K562 (cell line): ENCODE data around the gene RPRM. TPM values are rescaled to one million over a fixed set of nuclear protein-coding genes. Genes with fewer than 3 reads are reported as not detected.

Experiments
- ATAC-seq: fragments of 200-7000 bp; cut with Tn5 transposase; 3 replicates; pipeline ENCODE4 v1.9.1; 2020; ENCODE audit warnings: moderate library complexity
- BruUV-seq: library from RNA; stranded (reverse); fragments of 400-500 nt; replicated peaks from 2 replicates; lab custom pipeline; 2021; lab: Mats Ljungman, UMichigan
- CTCF ChIA-PET: fragments of 300-600 bp; formaldehyde crosslinking; extraction: SDS; loops from one replicate; lab custom pipeline; 2021; ENCODE audit warnings: low intra/inter-chr PET ratio; lab: Yijun Ruan, JAX
- POLR2A ChIA-PET: fragments of 300-600, 350-650 bp; sonication (Branson Sonifier 250); formaldehyde crosslinking; extraction: SDS; loops from one replicate; lab custom pipeline; 2021; ENCODE audit warnings: antibody characterized with exemption, inconsistent platforms; lab: Yijun Ruan, JAX
- DNase-seq, 4 experiments: peaks; one replicate each; pipeline versions ENCODE4 v3.0.0 to v3.0.0-alpha.2; 2011 to 2018; ENCODE audit warnings: low spot score in 3 of 4, mixed read lengths in 3 of 4; ENCODE audit errors: extremely low read depth in 1 of 4
- FAIRE-seq: peaks from 2 replicates; lab custom pipeline; 2011; peaks lifted over from hg19 to GRCh38; lab: Jason Lieb, UNC
- H2AFZ ChIP-seq: 2 replicates; pipeline ENCODE4 v1.6.0; 2011; ENCODE audit warnings: low read depth, low read length, control low read depth, inconsistent platforms
- H3K27ac ChIP-seq: fragments of 200-600 bp; 3 replicates; pipeline ENCODE4 v1.8.0; 2011; ENCODE audit warnings: low read depth, mild to moderate bottlenecking, control low read depth, inconsistent platforms, low read length, moderate library complexity, mixed read lengths; ENCODE audit errors: extremely low read depth
- H3K27me3 ChIP-seq, 2 experiments: fragments of 300-600 bp in 1 of 2; 2 replicates in 1 of 2; 3 replicates in 1 of 2; pipeline versions ENCODE4 v1.6.0 to v1.8.0; 2011; ENCODE audit warnings: inconsistent platforms in 2 of 2, low read length in 2 of 2, mild to moderate bottlenecking in 1 of 2, mixed read lengths in 1 of 2, moderate library complexity in 1 of 2; ENCODE audit not compliant: control insufficient read depth in 2 of 2, insufficient read depth in 2 of 2
- H3K36me3 ChIP-seq: fragments of 300-600 bp; 3 replicates; pipeline ENCODE4 v1.8.0; 2011; ENCODE audit warnings: mild to moderate bottlenecking, low read length, inconsistent platforms; ENCODE audit not compliant: control insufficient read depth, insufficient read depth
- H3K4me1 ChIP-seq, 2 experiments: fragments of 200-600 bp in 1 of 2; replicated peaks in 1 of 2; 2 replicates in 1 of 2; 3 replicates in 1 of 2; pipeline versions ENCODE4 v1.5.1 to v1.8.0; 2011; ENCODE audit warnings: inconsistent platforms in 2 of 2, low read length in 2 of 2, mild to moderate bottlenecking in 1 of 2, mixed read lengths in 1 of 2, moderate library complexity in 1 of 2; ENCODE audit not compliant: control insufficient read depth in 2 of 2, insufficient read depth in 2 of 2
- H3K4me2 ChIP-seq: 2 replicates; pipeline ENCODE4 v1.6.1; 2011; ENCODE audit warnings: low read length, control low read depth, inconsistent platforms, mixed read lengths; ENCODE audit not compliant: insufficient read depth
- H3K4me3 ChIP-seq: fragments of 200-600 bp; sonication (generic), shearing (Covaris generic); 2 replicates; pipeline ENCODE4 v1.5.1; 2016; ENCODE audit warnings: control low read depth, inconsistent platforms
- H3K79me2 ChIP-seq: fragments of 200-600 bp; 3 replicates; pipeline ENCODE4 v1.8.0; 2011; ENCODE audit warnings: low read length, inconsistent platforms; ENCODE audit not compliant: control insufficient read depth, insufficient read depth
- H3K9ac ChIP-seq, 2 experiments: 2 replicates each; pipeline versions ENCODE4 v1.6.0 to v1.6.1; 2011; ENCODE audit warnings: low read depth in 2 of 2, low read length in 2 of 2, control low read depth in 1 of 2, inconsistent platforms in 1 of 2, mild to moderate bottlenecking in 1 of 2, mixed read lengths in 1 of 2; ENCODE audit not compliant: insufficient read depth in 1 of 2
- H3K9me1 ChIP-seq: one replicate; pipeline ENCODE4 v1.6.0; 2011; ENCODE audit warnings: inconsistent platforms, mild to moderate bottlenecking, low read length, moderate library complexity; ENCODE audit not compliant: control insufficient read depth, insufficient read depth
- H3K9me3 ChIP-seq: replicated peaks from 2 replicates; pipeline ENCODE4 v1.5.1; 2011; ENCODE audit warnings: low read depth, low read length, inconsistent platforms; ENCODE audit not compliant: control insufficient read depth, insufficient read depth
- H4K20me1 ChIP-seq: replicated peaks from 2 replicates; pipeline ENCODE4 v1.6.1; 2011; ENCODE audit warnings: low read length, inconsistent platforms, mixed read lengths; ENCODE audit not compliant: control insufficient read depth, insufficient read depth
- AFF1 ChIP-seq, 2 experiments: fragments of 450-650 bp; IDR thresholded peaks; 2 replicates each; pipeline ENCODE4 v1.6.1; 2018; ENCODE audit warnings: mild to moderate bottlenecking in 2 of 2, low read depth in 1 of 2; ENCODE audit not compliant: partially characterized antibody in 2 of 2
- ARID1B ChIP-seq: fragments of 450-650 bp; IDR thresholded peaks from 2 replicates; pipeline ENCODE4 v1.6.1; 2016; ENCODE audit warnings: antibody characterized with exemption, mild to moderate bottlenecking, inconsistent platforms
- GABPB2 ChIP-seq: fragments of 250-450 bp; sonication (Bioruptor Pico); conservative IDR thresholded peaks from 2 replicates; pipeline ENCODE4 v1.5.1; 2021; ENCODE audit warnings: mild to moderate bottlenecking
- HDAC6 ChIP-seq: IDR thresholded peaks from 2 replicates; pipeline ENCODE4 v1.6.1; 2012; ENCODE audit warnings: low read depth, mild to moderate bottlenecking, control low read depth, inconsistent platforms, low read length, moderate library complexity
- PHB2 ChIP-seq: fragments of 450-650 bp; IDR thresholded peaks from 2 replicates; pipeline ENCODE4 v1.6.1; 2017; ENCODE audit warnings: low read depth
- SMARCB1 ChIP-seq: IDR thresholded peaks from 2 replicates; pipeline ENCODE4 v1.6.1; 2011; ENCODE audit warnings: improper control_type of control experiment, low read depth; ENCODE audit not compliant: insufficient read length
- ZBTB9 ChIP-seq: fragments of 450-650 bp; formaldehyde crosslinking; IDR thresholded peaks from 2 replicates; pipeline ENCODE4 v1.4.0; 2020; ENCODE audit warnings: mild to moderate bottlenecking, moderate library complexity
- ZNF277 ChIP-seq: fragments of 250-450 bp; sonication (Bioruptor Pico); IDR thresholded peaks from 2 replicates; pipeline ENCODE4 v1.8.0; 2022; ENCODE audit warnings: inconsistent platforms, mild to moderate bottlenecking, moderate library complexity, borderline replicate concordance
- WGBS: fragments of 100-300 bp; shearing (Covaris generic); methylation state at CpG from one replicate; pipeline ENCODE4 v1.1.6; 2016; ENCODE audit warnings: low coverage, mixed read lengths; ENCODE audit not compliant: insufficient coverage; ENCODE audit errors: missing lambda C conversion rate; 5-methylcytosine and 5-hydroxymethylcytosine counted together
- in situ Hi-C: fragments of 300-500 bp; cut with MboI; formaldehyde crosslinking; loops from 4 replicates; pipeline ENCODE4 v1.15.0; 2018; ENCODE audit warnings: inconsistent platforms, mixed read lengths
- intact Hi-C: fragments of 100-400 bp; cut with micrococcal nuclease; formaldehyde crosslinking; loops from 2 replicates; pipeline ENCODE4 v1.14.2; 2022
- polyA plus RNA-seq, 8 experiments: library from polyadenylated mRNA; depleted of rRNA in 4 of 8; stranded (reverse) in 5 of 8; unstranded in 3 of 8; fragments of >200 nt; fragmentation: Nextera tagmentation in 2 of 8; fragmentation: Illumina TruSeq in 1 of 8; extraction: Ambion mirVana in 2 of 8; extraction: Trizol in 1 of 8; gene quantifications; 2 replicates each; pipeline versions ENCODE4 v1.2.1 to v1.2.3, GENCODE V29; 2011 to 2014; ENCODE audit warnings: inconsistent platforms in 1 of 8, missing spikeins in 1 of 8
- total RNA-seq, 7 experiments: library from RNA; depleted of rRNA in 6 of 7; stranded (reverse); fragments of >200 nt in 6 of 7; fragmentation: Illumina TruSeq in 2 of 7; extraction: Trizol in 2 of 7; gene quantifications; 2 replicates each; pipeline versions ENCODE4 v1.2.1 to v1.2.3, GENCODE V29; 2011 to 2021; ENCODE audit warnings: low replicate concordance in 1 of 7

The RPRM gene
- total and polyA plus RNA-seq, 9 of the 15 experiments (the other 6 are each of a cell fraction or from before 2014, with no cell fraction given): not detected

GRCh38 chr2:153455403-153455802 is 23.2 kb downstream of the RPRM start:
- FAIRE-seq (no peak), DNase-seq (no peak), ATAC-seq (no peak)
- ChIA-PET POLR2A (interaction anchor here (1.0 kb wide), 1 partner anchor 111 kb away, joined by 3 read pairs; no protein-coding TSS in a partner anchor), CTCF (no interaction called here)
- Histone ChIP-seq H3K27ac (no peak overlapping the region), H3K27me3 (no peaks in the 10 kb centered on the region), H3K4me1 (no peaks in the 10 kb centered on the region), H3K4me2 (no peak overlapping the region), H2AFZ (no peak overlapping the region), H3K4me3 (no peak overlapping the region), H3K9ac (no peak overlapping the region), H3K36me3 (no peaks in the 10 kb centered on the region), H3K9me3 (no peaks in the 10 kb centered on the region), H3K79me2 (no peaks in the 10 kb centered on the region), H4K20me1 (no peaks in the 10 kb centered on the region), H3K9me1 (no peaks in the 10 kb centered on the region)
- 2% methylated on average over 21 of the region's 21 CpGs for whole genome bisulfite sequencing
- in situ Hi-C loops: no loop called here
- no TSS peak for BruUV-seq
- TF ChIP-seq GABPB2 (no peak), ARID1B (no peak), AFF1 (IDR thresholded peaks at IDR 0.05; ENCODE audit: low read depth in 1 of 2, partially characterized antibody in 2 of 2) (no peak), HDAC6 (no peak), ZNF277 (CRISPR knock-in tag) (no peak), PHB2 (no peak), SMARCB1 (no peak), ZBTB9 (CRISPR knock-in tag) (no peak)
- intact Hi-C loops: no loop called here
